ENCODE measurements around the gene CREB3L2. TPM values are rescaled to one million over a fixed set of nuclear protein-coding genes. Genes with fewer than 3 reads are reported as not detected.

Gene CREB3L2
- total RNA-seq, 1 donor from 2014 or later: 50.6 TPM

GRCh38 chr7:137880432-137880831, 121.5 kb downstream of the CREB3L2 start:
- H3K27me3 Mint-ChIP-seq (ENCODE audit: unreplicated experiment): peaks cover 11% of the 10 kb centered on the region
- no peak overlapping the region for H3K4me3 Mint-ChIP-seq (ENCODE audit: unreplicated experiment)
- no peak overlapping the region for H3K27ac Mint-ChIP-seq (ENCODE audit: unreplicated experiment)
- no peak for DNase-seq (ENCODE audit: low spot score)
- TF ChIP-seq CTCF (IDR thresholded peaks at IDR 0.05; ENCODE audit: unreplicated experiment): no peak
- H3K4me1 Mint-ChIP-seq (ENCODE audit: unreplicated experiment): peaks cover 11% of the 10 kb centered on the region
- H3K9me3 Mint-ChIP-seq (ENCODE audit: unreplicated experiment): no peaks in the 10 kb centered on the region
- H3K36me3 Mint-ChIP-seq (ENCODE audit: low read depth, unreplicated experiment): peaks cover 56% of the 10 kb centered on the region

GRCh38 chr7:137879357-137880158, 122.3 kb downstream of the CREB3L2 start:
- Mint-ChIP-seq H3K4me3 (ENCODE audit: unreplicated experiment) (peak overlapping the region; percentile 37), H3K27ac (ENCODE audit: unreplicated experiment) (peak overlapping the region; percentile 46), H3K9me3 (ENCODE audit: unreplicated experiment) (no peaks in the 10 kb centered on the region), H3K27me3 (ENCODE audit: unreplicated experiment) (peaks cover 7% of the 10 kb centered on the region), H3K36me3 (ENCODE audit: low read depth, unreplicated experiment) (peaks cover 54% of the 10 kb centered on the region), H3K4me1 (ENCODE audit: unreplicated experiment) (peaks cover 11% of the 10 kb centered on the region)
- TF ChIP-seq CTCF (IDR thresholded peaks at IDR 0.05; ENCODE audit: unreplicated experiment): no peak
- DNase-seq (ENCODE audit: low spot score): no peak

- peaks cover 4% of the 10 kb centered on the region for H3K27me3 Mint-ChIP-seq (ENCODE audit: unreplicated experiment)
- peaks cover 52% of the 10 kb centered on the region for H3K36me3 Mint-ChIP-seq (ENCODE audit: low read depth, unreplicated experiment)
- H3K9me3 Mint-ChIP-seq (ENCODE audit: unreplicated experiment): no peaks in the 10 kb centered on the region
- H3K4me1 Mint-ChIP-seq (ENCODE audit: unreplicated experiment): peaks cover 11% of the 10 kb centered on the region
- H3K4me3 Mint-ChIP-seq (ENCODE audit: unreplicated experiment): no peak overlapping the region
- no peak overlapping the region for H3K27ac Mint-ChIP-seq (ENCODE audit: unreplicated experiment)
- no peak for TF ChIP-seq CTCF (IDR thresholded peaks at IDR 0.05; ENCODE audit: unreplicated experiment)
- no peak for DNase-seq (ENCODE audit: low spot score)
These were observed 123.4 kb downstream of the CREB3L2 start for GRCh38 chr7:137878333-137878961.

GRCh38 chr7:137877027-137877675, 124.7 kb downstream of the CREB3L2 start:
- no peak for TF ChIP-seq CTCF (IDR thresholded peaks at IDR 0.05; ENCODE audit: unreplicated experiment)
- Mint-ChIP-seq H3K36me3 (ENCODE audit: low read depth, unreplicated experiment) (peaks cover 43% of the 10 kb centered on the region), H3K27ac (ENCODE audit: unreplicated experiment) (no peak overlapping the region), H3K9me3 (ENCODE audit: unreplicated experiment) (no peaks in the 10 kb centered on the region), H3K4me1 (ENCODE audit: unreplicated experiment) (peaks cover 11% of the 10 kb centered on the region), H3K27me3 (ENCODE audit: unreplicated experiment) (peaks cover 7% of the 10 kb centered on the region), H3K4me3 (ENCODE audit: unreplicated experiment) (peak overlapping the region; percentile 50)
- no peak for DNase-seq (ENCODE audit: low spot score)
